Astrocyte (in vitro differentiated cells and primary cell): ENCODE data around the gene PAX3. TPM values are rescaled to one million over a fixed set of nuclear protein-coding genes. Genes with fewer than 3 reads are reported as not detected.

ENCODE experiments used
- DNase-seq: peaks from one replicate; pipeline ENCODE4 v3.0.0-alpha.2; 2010; ENCODE audit warnings: low read depth
- FAIRE-seq: peaks from 2 replicates; lab custom pipeline; 2011; peaks lifted over from hg19 to GRCh38; lab: Jason Lieb, UNC
- H2AFZ ChIP-seq: 2 replicates; pipeline ENCODE4 v1.6.0; 2012; ENCODE audit warnings: low read depth, low read length, inconsistent platforms
- H3K27ac ChIP-seq: 2 replicates; pipeline ENCODE4 v1.5.1; 2011; ENCODE audit warnings: low read depth, low read length, inconsistent platforms
- H3K27me3 ChIP-seq: 2 replicates; pipeline ENCODE4 v1.6.0; 2011; ENCODE audit warnings: low read length, inconsistent platforms; ENCODE audit not compliant: insufficient read depth
- H3K36me3 ChIP-seq: 2 replicates; pipeline ENCODE4 v1.5.1; 2011; ENCODE audit warnings: low read length, inconsistent platforms; ENCODE audit not compliant: insufficient read depth
- H3K4me1 ChIP-seq: 2 replicates; pipeline ENCODE4 v1.5.1; 2011; ENCODE audit warnings: low read length, inconsistent platforms; ENCODE audit not compliant: insufficient read depth
- H3K4me2 ChIP-seq: 2 replicates; pipeline ENCODE4 v1.6.0; 2012; ENCODE audit warnings: low read length, inconsistent platforms
- H3K4me3 ChIP-seq: 2 replicates; pipeline ENCODE4 v1.5.1; 2011; ENCODE audit warnings: low read depth, mild to moderate bottlenecking, low read length, inconsistent platforms; ENCODE audit not compliant: insufficient read depth
- H3K79me2 ChIP-seq: 2 replicates; pipeline ENCODE4 v1.6.0; 2012; ENCODE audit warnings: mild to moderate bottlenecking, low read length, inconsistent platforms; ENCODE audit not compliant: insufficient read depth
- H3K9ac ChIP-seq: 2 replicates; pipeline ENCODE4 v1.6.0; 2012; ENCODE audit warnings: mild to moderate bottlenecking, low read length, inconsistent platforms
- H3K9me3 ChIP-seq: 2 replicates; pipeline ENCODE4 v1.5.1; 2012; ENCODE audit warnings: low read depth, mild to moderate bottlenecking, low read length, inconsistent platforms; ENCODE audit not compliant: insufficient read depth
- H4K20me1 ChIP-seq: 2 replicates; pipeline ENCODE4 v1.6.0; 2012; ENCODE audit warnings: low read length, inconsistent platforms; ENCODE audit not compliant: insufficient read depth
- H3K27ac Mint-ChIP-seq: one replicate; pipeline ENCODE4 v1.8.0; 2021; ENCODE audit warnings: mild to moderate bottlenecking, mixed read lengths; ENCODE audit not compliant: unreplicated experiment
- H3K27me3 Mint-ChIP-seq: one replicate; pipeline ENCODE4 v1.8.0; 2021; ENCODE audit warnings: low read depth, mixed read lengths; ENCODE audit not compliant: unreplicated experiment
- H3K36me3 Mint-ChIP-seq: one replicate; pipeline ENCODE4 v1.8.0; 2021; ENCODE audit warnings: low read depth, mixed read lengths; ENCODE audit not compliant: unreplicated experiment
- H3K4me1 Mint-ChIP-seq: one replicate; pipeline ENCODE4 v1.8.0; 2021; ENCODE audit warnings: low read depth, mixed read lengths; ENCODE audit not compliant: unreplicated experiment
- H3K4me3 Mint-ChIP-seq: one replicate; pipeline ENCODE4 v1.8.0; 2021; ENCODE audit warnings: mild to moderate bottlenecking, moderate library complexity, mixed read lengths; ENCODE audit not compliant: unreplicated experiment
- H3K9me3 Mint-ChIP-seq: one replicate; pipeline ENCODE4 v1.8.0; 2021; ENCODE audit warnings: mild to moderate bottlenecking, mixed read lengths; ENCODE audit not compliant: unreplicated experiment
- EZH2 ChIP-seq: IDR thresholded peaks from 2 replicates; pipeline ENCODE4 v1.6.1; 2012; ENCODE audit warnings: mild to moderate bottlenecking, low read length, inconsistent platforms; ENCODE audit not compliant: insufficient read depth
- total RNA-seq: library from RNA; stranded (reverse); gene quantifications from 2 replicates; pipeline ENCODE4 v1.2.1, GENCODE V29; 2021
- TF ChIP-seq, protein P1 (sequence below): IDR thresholded peaks from 2 replicates; pipeline ENCODE4 v1.5.1; 2011; ENCODE audit warnings: low read depth, mild to moderate bottlenecking, inconsistent platforms, low read length, moderate library complexity; ENCODE audit not compliant: insufficient read depth

Gene PAX3
- total RNA-seq, 1 donor from 2014 or later, result not detected

- Mint-ChIP-seq H3K9me3 (no peaks in the 10 kb centered on the region), H3K4me1 (no peaks in the 10 kb centered on the region), H3K36me3 (no peaks in the 10 kb centered on the region), H3K27ac (no peak overlapping the region), H3K4me3 (no peak overlapping the region), H3K27me3 (peaks cover 59% of the 10 kb centered on the region)
- FAIRE-seq, result no peak
- Histone ChIP-seq H3K27me3 (peaks cover 4% of the 10 kb centered on the region), H3K27ac (no peak overlapping the region), H4K20me1 (no peaks in the 10 kb centered on the region), H2AFZ (no peak overlapping the region), H3K4me2 (no peak overlapping the region), H3K4me3 (no peak overlapping the region), H3K9me3 (no peaks in the 10 kb centered on the region), H3K9ac (no peak overlapping the region), H3K36me3 (no peaks in the 10 kb centered on the region), H3K79me2 (no peaks in the 10 kb centered on the region), H3K4me1 (no peaks in the 10 kb centered on the region)
- TF ChIP-seq, protein P1, sequence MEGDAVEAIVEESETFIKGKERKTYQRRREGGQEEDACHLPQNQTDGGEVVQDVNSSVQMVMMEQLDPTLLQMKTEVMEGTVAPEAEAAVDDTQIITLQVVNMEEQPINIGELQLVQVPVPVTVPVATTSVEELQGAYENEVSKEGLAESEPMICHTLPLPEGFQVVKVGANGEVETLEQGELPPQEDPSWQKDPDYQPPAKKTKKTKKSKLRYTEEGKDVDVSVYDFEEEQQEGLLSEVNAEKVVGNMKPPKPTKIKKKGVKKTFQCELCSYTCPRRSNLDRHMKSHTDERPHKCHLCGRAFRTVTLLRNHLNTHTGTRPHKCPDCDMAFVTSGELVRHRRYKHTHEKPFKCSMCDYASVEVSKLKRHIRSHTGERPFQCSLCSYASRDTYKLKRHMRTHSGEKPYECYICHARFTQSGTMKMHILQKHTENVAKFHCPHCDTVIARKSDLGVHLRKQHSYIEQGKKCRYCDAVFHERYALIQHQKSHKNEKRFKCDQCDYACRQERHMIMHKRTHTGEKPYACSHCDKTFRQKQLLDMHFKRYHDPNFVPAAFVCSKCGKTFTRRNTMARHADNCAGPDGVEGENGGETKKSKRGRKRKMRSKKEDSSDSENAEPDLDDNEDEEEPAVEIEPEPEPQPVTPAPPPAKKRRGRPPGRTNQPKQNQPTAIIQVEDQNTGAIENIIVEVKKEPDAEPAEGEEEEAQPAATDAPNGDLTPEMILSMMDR, result no peak
- no peak for TF ChIP-seq EZH2
- no peak for DNase-seq
Observed at GRCh38 chr2:222239945-222240675, 58.7 kb downstream of the PAX3 start.

- FAIRE-seq (no peak), DNase-seq (no peak)
- H3K36me3 Mint-ChIP-seq, result no peaks in the 10 kb centered on the region
- H3K9me3 Mint-ChIP-seq, result no peaks in the 10 kb centered on the region
- H3K27me3 Mint-ChIP-seq, result peaks cover 64% of the 10 kb centered on the region
- Histone ChIP-seq H3K36me3 (no peaks in the 10 kb centered on the region), H3K9ac (no peak overlapping the region), H2AFZ (no peak overlapping the region), H3K4me3 (no peak overlapping the region), H3K9me3 (no peaks in the 10 kb centered on the region), H4K20me1 (no peaks in the 10 kb centered on the region), H3K27me3 (peaks cover 4% of the 10 kb centered on the region), H3K4me2 (no peak overlapping the region), H3K79me2 (no peaks in the 10 kb centered on the region), H3K27ac (no peak overlapping the region), H3K4me1 (no peaks in the 10 kb centered on the region)
- H3K4me1 Mint-ChIP-seq, result no peaks in the 10 kb centered on the region
- TF ChIP-seq EZH2, result no peak
- TF ChIP-seq, protein P1, result no peak
- H3K27ac Mint-ChIP-seq, result no peak overlapping the region
- no peak overlapping the region for H3K4me3 Mint-ChIP-seq
Observed at GRCh38 chr2:222239091-222239490, 59.7 kb downstream of the PAX3 start.

- Mint-ChIP-seq H3K4me3 (no peak overlapping the region), H3K9me3 (no peaks in the 10 kb centered on the region), H3K27ac (no peak overlapping the region), H3K4me1 (no peaks in the 10 kb centered on the region), H3K36me3 (no peaks in the 10 kb centered on the region), H3K27me3 (peaks cover 55% of the 10 kb centered on the region)
- Histone ChIP-seq H3K27ac (no peak overlapping the region), H4K20me1 (no peaks in the 10 kb centered on the region), H3K36me3 (no peaks in the 10 kb centered on the region), H3K27me3 (peaks cover 4% of the 10 kb centered on the region), H3K79me2 (no peaks in the 10 kb centered on the region), H2AFZ (no peak overlapping the region), H3K9me3 (no peaks in the 10 kb centered on the region), H3K4me3 (no peak overlapping the region), H3K9ac (no peak overlapping the region), H3K4me2 (no peak overlapping the region), H3K4me1 (no peaks in the 10 kb centered on the region)
- DNase-seq (no peak), FAIRE-seq (no peak)
- TF ChIP-seq, protein P1, result no peak
- no peak for TF ChIP-seq EZH2
Observed at GRCh38 chr2:222238072-222238471, 60.7 kb downstream of the PAX3 start.
